Epithelial cell of esophagus (primary cell): Measurements from ENCODE around the gene CDK11B.
"Not testable (repeated sequence)": the region's sequence is repeated elsewhere in the genome, so short reads cannot be mapped to it uniquely, and the experiment has no call there.

Experiments used
- DNase-seq: peaks from one replicate; pipeline ENCODE4 v3.0.0; 2010; ENCODE audit warnings: low read depth
- H3K4me3 ChIP-seq: 2 replicates; pipeline ENCODE4 v1.5.1; 2011; ENCODE audit warnings: mild to moderate bottlenecking, low read length, control low read depth
- CTCF ChIP-seq: IDR thresholded peaks from 2 replicates; pipeline ENCODE4 v1.5.1; 2011; ENCODE audit warnings: low read depth, mild to moderate bottlenecking, low read length, control low read depth, inconsistent platforms; ENCODE audit not compliant: insufficient read depth; ENCODE audit errors: missing control alignments

The CDK11B gene

GRCh38 chr1:1677718-1678580, 19.1 kb upstream of the CDK11B start:
- no peak overlapping the region for H3K4me3 ChIP-seq
- TF ChIP-seq CTCF, result no peak
- DNase-seq, result no peak

- DNase-seq, H3K4me3 ChIP-seq: not testable (repeated sequence)
Measured at GRCh38 chr1:1676087-1676486, 17.3 kb upstream of the CDK11B start.

GRCh38 chr1:1675218-1675617, 16.4 kb upstream of the CDK11B start:
- not testable (repeated sequence) for DNase-seq, H3K4me3 ChIP-seq

- not testable (repeated sequence) for H3K4me3 ChIP-seq, DNase-seq
Measured at GRCh38 chr1:1674806-1675205, 16.0 kb upstream of the CDK11B start.

- TF ChIP-seq CTCF, result no peak
- H3K4me3 ChIP-seq, result no peak overlapping the region
- no peak for DNase-seq
Measured at GRCh38 chr1:1672181-1672965, 13.6 kb upstream of the CDK11B start.

GRCh38 chr1:1671365-1672119, 12.7 kb upstream of the CDK11B start:
- TF ChIP-seq CTCF, result no peak
- no peak overlapping the region for H3K4me3 ChIP-seq

GRCh38 chr1:1670866-1671265, 12.1 kb upstream of the CDK11B start:
- DNase-seq, result no peak
- no peak overlapping the region for H3K4me3 ChIP-seq
- TF ChIP-seq CTCF, result no peak

More at GRCh38 chr1:1671365-1672119, 12.7 kb upstream of the CDK11B start:
- no peak for DNase-seq

- H3K4me3 ChIP-seq, result no peak overlapping the region
- no peak for DNase-seq
- TF ChIP-seq CTCF, result no peak
Measured at GRCh38 chr1:1669468-1670440, 10.9 kb upstream of the CDK11B start.
